Activated CD4-positive, alpha-beta T cell treated with anti-CD3 and anti-CD28 coated beads, Interleukin-2, amount 50 U/mL, for 24 hours (primary cell): ENCODE measurements around the gene NRSN2.

Source experiments
- DNase-seq, 2 donors: peaks; one replicate each; pipeline ENCODE4 v3.0.0-alpha.2; 2020; ENCODE audit warnings: low read depth in 1 of 2, low spot score in 1 of 2

NRSN2 gene, protein sequence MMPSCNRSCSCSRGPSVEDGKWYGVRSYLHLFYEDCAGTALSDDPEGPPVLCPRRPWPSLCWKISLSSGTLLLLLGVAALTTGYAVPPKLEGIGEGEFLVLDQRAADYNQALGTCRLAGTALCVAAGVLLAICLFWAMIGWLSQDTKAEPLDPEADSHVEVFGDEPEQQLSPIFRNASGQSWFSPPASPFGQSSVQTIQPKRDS

GRCh38 chr20:346640-347316 lies at the start of gene NRSN2:
Gene NRSN2 (plus strand): TSS chr20:347111. CDS start chr20:349644, 2,533 bp downstream.
- DNase-seq, result no peak

DNA sequence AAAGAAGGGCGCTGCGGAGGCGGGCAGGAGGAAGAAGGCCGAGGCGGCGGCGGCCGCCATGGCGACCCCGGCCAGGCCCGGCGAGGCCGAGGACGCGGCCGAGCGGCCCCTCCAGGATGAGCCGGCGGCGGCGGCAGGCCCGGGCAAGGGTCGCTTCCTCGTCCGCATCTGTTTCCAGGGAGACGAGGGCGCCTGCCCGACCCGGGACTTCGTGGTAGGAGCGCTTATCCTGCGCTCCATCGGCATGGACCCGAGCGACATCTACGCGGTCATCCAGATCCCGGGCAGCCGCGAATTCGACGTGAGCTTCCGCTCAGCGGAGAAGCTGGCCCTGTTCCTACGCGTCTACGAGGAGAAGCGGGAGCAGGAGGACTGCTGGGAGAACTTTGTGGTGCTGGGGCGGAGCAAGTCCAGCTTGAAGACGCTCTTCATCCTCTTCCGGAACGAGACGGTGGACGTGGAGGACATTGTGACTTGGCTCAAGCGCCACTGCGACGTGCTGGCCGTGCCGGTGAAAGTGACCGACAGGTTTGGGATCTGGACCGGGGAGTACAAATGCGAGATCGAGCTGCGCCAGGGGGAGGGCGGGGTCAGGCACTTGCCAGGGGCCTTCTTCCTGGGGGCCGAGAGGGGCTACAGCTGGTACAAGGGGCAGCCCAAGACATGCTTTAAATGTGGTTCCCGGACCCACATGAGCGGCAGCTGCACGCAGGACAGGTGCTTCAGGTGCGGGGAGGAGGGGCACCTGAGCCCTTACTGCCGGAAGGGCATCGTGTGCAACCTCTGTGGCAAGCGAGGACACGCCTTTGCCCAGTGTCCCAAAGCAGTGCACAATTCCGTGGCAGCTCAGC lies 48.8 kb upstream of the NRSN2 start:
- DNase-seq, result peak in 1 of 2 donors; percentile 13

DNA sequence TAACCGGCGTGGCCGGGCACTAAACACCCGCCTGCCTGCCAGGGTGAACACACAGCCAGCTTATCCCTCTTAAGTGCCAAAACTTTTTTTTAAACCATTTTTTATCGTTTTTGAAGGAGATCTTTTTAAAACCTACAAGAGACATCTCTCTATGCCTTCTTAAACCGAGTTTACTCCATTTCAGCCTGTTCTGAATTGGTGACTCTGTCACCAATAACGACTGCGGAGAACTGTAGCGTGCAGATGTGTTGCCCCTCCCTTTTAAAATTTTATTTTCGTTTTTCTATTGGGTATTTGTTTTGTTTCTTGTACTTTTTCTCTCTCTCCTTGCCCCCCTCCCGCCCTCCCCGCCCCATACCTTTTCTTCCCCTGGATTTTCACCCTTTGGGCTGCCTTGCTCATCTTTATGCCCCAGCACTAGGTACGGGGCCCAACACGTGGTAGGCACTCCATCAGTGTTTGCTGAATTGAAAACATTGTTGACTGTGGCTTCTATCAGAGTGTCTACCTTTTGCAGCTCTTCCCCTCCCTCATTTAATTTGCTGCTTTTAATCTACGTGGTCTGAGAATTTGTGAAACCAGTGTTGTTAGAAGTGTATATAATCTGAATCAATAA lies 48.0 kb upstream of the NRSN2 start:
- DNase-seq, result no peak

GRCh38 chr20:300345-300990 lies 46.4 kb upstream of the NRSN2 start:
- DNase-seq, result no peak

- no peak for DNase-seq
Observed at GRCh38 chr20:301886-302848, 44.7 kb upstream of the NRSN2 start.

- no peak for DNase-seq
Observed at GRCh38 chr20:305745-306144, 41.2 kb upstream of the NRSN2 start.

GRCh38 chr20:308427-309038 lies 38.4 kb upstream of the NRSN2 start:
- no peak for DNase-seq

- no peak for DNase-seq
Observed at GRCh38 chr20:309306-309840, 37.5 kb upstream of the NRSN2 start.

DNA sequence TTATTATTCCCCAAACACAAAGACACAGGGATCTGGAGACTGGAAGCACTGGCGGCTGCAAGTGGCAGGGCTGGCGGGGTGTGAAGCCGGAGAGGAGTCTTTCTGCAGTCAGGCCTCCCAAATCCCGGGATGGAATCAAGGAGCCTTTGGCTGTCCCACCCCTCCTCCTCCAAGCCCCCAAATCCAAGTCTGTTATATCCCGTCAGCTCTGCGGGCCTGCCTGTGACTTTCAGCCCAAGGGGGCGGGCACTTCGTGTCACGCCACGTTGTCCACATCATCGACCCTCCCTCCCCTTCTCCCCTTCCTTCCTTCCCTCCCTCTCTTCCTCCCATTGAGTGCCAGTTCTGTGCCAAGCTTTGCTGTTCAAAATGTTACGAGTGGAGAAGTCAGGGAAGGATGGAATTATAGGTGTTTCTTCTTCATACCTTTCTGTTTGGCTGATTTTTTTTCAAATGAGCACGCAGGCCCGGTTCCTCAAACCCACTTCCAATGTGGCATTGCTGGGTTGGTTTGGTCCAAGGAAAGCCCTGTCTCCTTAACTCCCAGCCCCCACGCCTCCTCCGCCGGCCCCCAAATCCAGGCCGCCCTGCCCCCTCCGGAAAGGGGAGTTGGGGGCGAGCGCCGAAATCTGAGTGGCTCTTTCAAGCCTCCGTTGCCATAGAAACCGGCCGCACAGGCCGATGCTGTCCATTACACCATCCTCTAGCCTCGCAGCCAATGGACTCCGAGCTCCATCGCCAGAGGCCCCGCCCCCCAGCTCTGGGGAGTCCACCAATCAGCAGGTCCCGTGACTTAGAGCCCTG lies 36.9 kb upstream of the NRSN2 start:
- DNase-seq, result peak; percentile 44 to 78

GRCh38 chr20:310645-311044 lies 36.3 kb upstream of the NRSN2 start:
- no peak for DNase-seq

DNA sequence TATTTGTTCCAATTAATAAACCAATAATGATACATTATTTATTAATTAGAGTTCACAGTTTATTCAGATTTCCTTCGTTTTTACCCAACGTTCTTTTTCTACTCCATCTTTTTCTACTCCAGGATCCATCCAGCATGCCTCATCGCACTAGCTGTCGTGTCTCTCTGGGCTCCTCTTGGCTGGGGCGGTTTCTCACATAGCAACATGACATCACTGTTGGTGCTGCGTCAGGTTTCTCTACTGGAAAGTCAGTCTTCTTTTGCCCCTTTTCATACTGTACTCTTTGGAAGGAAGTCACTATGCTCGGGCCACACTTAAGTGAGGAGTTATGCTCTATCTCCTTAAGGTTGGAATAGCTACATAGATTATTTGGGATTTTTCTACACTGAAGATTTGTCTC lies 35.3 kb upstream of the NRSN2 start:
- DNase-seq, result no peak

DNA sequence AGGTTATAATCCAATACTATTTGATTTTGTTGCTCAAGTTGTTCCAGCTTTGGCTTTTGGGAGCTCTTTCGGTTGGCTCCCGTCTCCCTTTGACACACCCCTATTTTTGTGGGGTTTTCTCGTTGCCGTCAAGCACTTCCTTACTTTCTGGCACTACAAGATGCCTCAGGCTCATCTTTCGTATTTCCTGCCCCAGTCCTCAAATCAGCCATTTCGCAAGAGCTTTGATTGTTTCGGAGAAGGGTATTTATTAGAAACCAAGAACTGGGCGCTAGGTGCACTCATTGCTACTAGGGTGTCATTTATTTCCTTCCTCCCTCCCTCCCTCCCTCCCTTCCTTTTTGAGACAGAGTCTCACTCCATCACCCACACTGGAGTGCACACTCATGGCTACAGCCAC lies 34.8 kb upstream of the NRSN2 start:
- no peak for DNase-seq

- no peak for DNase-seq
Observed at GRCh38 chr20:312866-313265, 34.0 kb upstream of the NRSN2 start.

GRCh38 chr20:313402-313801 lies 33.5 kb upstream of the NRSN2 start:
- no peak for DNase-seq

- no peak for DNase-seq
Observed at GRCh38 chr20:313948-314347, 33.0 kb upstream of the NRSN2 start.

DNA sequence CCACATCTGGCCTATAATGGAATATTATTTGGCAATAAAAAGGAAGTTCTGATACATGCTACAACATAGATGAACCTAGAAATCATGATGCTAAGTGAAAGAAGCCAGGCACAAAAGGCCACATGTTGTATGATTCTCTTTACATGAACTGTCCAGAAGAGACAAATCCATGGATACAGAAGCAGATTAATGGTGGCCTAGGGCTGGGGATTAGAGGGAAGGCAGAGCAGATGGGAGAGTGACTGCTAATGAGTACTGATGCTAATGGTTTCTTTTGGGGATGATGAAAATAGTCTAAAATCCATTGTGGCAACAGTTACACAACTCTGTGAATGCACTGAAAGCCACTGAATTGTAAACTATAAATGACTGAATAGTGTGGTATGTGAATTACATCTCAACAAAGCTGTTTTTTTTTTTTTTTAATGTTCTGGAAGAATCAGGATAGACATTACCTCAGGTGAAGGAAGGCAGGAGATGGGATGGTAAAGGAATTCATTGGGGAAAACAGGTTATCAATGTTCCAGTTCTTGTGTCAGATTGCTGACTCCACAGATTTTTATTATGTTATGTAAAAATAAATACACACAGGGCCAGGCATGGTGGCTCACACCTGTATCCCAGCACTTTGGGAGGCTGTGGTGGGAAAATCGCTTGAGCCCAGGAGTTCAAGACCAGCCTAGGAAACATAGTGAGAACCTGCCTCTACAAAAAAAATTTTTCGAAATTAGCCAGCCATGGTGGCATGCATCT lies 30.4 kb upstream of the NRSN2 start:
- DNase-seq, result no peak

- peak; percentile 81 to 85 for DNase-seq
Observed at GRCh38 chr20:324177-325044, 22.5 kb upstream of the NRSN2 start.
